Right kidney (tissue), 1 donor: ENCODE results near the gene SCAMP4.

Experiments
- DNase-seq: peaks from one replicate; pipeline ENCODE4 v3.0.0-alpha.2; 2016

SCAMP4 gene

GRCh38 chr19:1957562-1958248 is 52.5 kb downstream of the SCAMP4 start:
- no peak for DNase-seq

GRCh38 chr19:1959928-1960589 is 54.9 kb downstream of the SCAMP4 start:
- DNase-seq = no peak

DNA sequence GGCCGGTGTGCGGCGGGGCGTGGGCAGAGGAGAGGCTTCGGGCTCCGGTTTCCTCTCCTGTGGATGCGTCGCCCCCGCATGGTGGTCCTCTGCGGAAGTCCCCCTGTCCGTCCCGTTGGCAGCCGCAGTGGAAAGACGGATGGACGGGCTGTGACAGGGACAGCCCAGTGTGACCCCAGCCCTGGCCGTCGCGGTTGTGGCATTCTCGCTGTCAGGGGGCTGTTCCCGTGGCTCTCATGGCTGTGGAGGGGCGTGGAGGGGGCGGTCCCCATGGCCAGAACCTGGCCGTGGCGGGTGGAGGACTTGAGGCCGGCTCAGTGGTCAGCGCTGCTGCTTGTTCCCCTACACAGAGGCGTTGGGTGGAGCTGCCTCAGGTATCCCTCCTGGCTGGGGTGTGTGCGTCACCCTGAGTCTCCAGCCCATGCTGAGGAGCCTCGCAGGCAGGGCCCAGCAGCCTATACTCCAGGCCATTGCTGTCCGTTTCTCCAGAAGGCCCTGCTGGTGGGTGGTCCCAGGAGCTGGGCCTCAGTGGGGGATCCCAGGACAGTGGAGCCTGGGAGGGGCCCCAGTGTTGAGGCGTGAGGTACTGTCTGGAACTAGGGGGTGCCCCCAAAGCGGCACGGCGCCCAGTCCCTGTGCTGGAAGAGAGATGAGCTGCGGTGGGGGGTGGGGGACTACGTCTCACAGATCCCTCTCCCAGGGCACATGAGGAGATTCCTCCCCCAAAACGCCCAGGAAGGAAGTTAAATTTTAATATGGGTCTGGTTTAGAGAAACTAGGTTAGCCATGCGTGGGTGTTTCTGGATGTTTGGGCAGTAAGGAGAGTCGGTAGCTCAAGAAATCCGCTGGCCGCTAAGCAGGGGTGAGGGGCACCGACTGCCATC is 56.0 kb downstream of the SCAMP4 start:
- peak; percentile 65 for DNase-seq

- DNase-seq = no peak
These were observed 57.5 kb downstream of the SCAMP4 start for GRCh38 chr19:1962674-1963073.

- no peak for DNase-seq
These were observed 61.9 kb downstream of the SCAMP4 start for GRCh38 chr19:1967087-1967608.

GRCh38 chr19:1968279-1969175 is 63.3 kb downstream of the SCAMP4 start:
- no peak for DNase-seq

GRCh38 chr19:1969176-1970002 is 64.2 kb downstream of the SCAMP4 start:
- DNase-seq = no peak

- DNase-seq = no peak
These were observed 65.0 kb downstream of the SCAMP4 start for GRCh38 chr19:1970003-1970805.

DNA sequence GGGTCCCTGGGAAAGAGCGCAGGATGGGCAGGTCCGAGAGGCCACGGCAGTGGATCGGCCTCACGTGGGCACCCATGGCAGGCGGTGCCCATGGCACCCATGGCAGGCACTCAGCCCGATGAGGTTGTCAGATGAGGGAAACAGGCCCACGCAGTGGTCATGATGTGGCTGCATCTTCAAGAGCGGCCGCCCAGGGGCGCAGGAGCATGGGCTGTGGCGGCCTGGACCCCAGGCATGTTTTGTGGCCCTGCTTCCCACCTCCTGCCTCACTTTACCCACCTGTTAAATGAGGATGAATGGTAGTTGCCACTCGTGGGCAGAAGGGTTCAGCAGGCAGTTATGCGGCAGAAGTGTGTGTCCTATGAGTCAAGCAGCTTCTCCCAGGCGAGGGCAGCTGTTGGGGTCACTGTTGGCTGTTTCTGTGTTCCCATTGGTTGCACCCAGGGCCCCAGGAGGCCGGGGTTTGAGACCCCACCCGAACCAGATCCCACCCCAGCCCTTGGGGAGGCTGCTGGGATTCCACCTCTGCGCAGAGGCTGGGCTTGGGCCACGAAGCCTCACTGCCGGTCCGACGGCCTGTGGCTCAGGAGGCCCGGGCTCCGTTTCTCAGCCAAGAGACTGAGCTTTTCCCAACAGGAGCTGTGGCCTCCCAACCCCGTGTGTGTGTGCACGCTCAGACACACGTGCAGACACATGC is 65.8 kb downstream of the SCAMP4 start:
- DNase-seq = no peak

DNA sequence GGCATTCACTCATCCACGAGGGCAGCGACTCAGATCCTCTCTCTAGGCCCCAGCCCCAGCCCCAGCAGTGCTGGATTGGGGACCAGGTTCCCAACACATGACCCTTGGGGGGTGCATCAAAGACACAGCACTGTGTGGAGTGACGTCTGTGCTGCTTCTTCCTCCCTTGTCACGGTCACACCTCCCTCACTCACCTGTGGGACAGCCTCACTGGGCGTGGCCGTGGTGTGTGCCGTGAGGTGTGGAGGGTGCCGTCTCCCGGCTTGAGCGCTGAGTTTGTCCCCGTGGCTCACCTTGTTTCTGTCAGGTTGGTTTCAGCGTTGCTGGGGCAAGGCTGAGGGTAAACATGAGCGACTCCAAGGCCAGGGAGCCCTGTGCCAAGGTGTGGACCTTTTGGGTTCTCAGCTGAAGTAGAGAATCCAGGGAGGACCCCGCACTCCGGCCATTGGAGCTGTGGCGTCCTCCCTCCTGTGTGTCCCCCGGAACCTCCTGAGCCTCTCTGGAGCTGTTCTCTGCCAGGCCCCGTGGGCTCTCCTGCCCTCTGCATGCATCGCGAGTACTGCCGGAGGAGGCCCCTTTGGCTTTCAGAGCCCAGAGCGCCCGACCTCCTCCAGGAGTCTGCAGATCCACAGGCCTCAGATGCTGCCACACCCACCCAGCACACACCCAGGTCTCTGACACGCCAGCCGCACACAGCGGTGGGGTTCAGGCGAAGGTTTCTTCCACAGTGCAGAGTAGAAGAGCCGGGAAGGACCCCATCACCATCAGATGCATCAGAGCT is 69.4 kb downstream of the SCAMP4 start:
- no peak for DNase-seq

DNA sequence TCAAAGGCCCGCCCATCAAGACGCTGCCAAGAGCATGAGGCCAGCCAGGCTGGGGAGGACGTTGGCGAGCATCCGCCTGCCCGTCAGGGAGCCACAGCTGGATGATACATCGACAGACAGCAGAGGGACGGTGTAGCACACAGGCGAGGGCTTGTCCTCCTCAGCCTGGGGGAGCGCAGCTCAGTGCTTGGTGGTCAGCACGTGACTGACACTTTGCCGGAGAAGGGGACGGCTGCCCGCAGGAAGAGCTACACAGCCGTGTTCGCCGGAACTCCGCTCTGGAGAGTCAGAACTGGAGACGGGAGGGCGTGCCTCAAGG is 69.9 kb downstream of the SCAMP4 start:
- no peak for DNase-seq
